Osteoblast (primary cell): Measurements from ENCODE around the gene OR10A5. TPM values are rescaled to one million over a fixed set of nuclear protein-coding genes. Genes with fewer than 3 reads are reported as not detected.

ENCODE experiments used
- DNase-seq: peaks from one replicate; pipeline ENCODE4 v3.0.0; 2011; ENCODE audit warnings: low spot score, mixed read lengths; ENCODE audit not compliant: insufficient read length; ENCODE audit errors: missing footprints
- H2AFZ ChIP-seq: 2 replicates; pipeline ENCODE4 v1.6.0; 2011; ENCODE audit warnings: mild to moderate bottlenecking, low read length
- H3K27ac ChIP-seq: 2 replicates; pipeline ENCODE4 v1.5.1; 2011; ENCODE audit warnings: mild to moderate bottlenecking, low read depth, low read length, moderate library complexity
- H3K27me3 ChIP-seq: 2 replicates; pipeline ENCODE4 v1.6.0; 2012; ENCODE audit warnings: mild to moderate bottlenecking, control low read depth, inconsistent platforms, low read length, moderate library complexity; ENCODE audit not compliant: insufficient read depth
- H3K36me3 ChIP-seq: 2 replicates; pipeline ENCODE4 v1.5.1; 2011; ENCODE audit warnings: mild to moderate bottlenecking, low read length, control low read depth, moderate library complexity; ENCODE audit not compliant: insufficient read depth
- H3K4me1 ChIP-seq: 2 replicates; pipeline ENCODE4 v1.5.1; 2011; ENCODE audit warnings: mild to moderate bottlenecking, low read length, control low read depth, moderate library complexity; ENCODE audit not compliant: insufficient read depth
- H3K4me2 ChIP-seq: 2 replicates; pipeline ENCODE4 v1.6.0; 2011; ENCODE audit warnings: mild to moderate bottlenecking, low read length; ENCODE audit not compliant: insufficient read depth
- H3K4me3 ChIP-seq: fragments of 200-600 bp; sonication (generic); 3 replicates; pipeline ENCODE4 v1.5.1; 2012; ENCODE audit warnings: mild to moderate bottlenecking, low read length, inconsistent platforms; ENCODE audit not compliant: insufficient read depth
- H3K79me2 ChIP-seq: 2 replicates; pipeline ENCODE4 v1.6.0; 2012; ENCODE audit warnings: mild to moderate bottlenecking, low read length, control low read depth, inconsistent platforms; ENCODE audit not compliant: insufficient read depth
- H3K9me3 ChIP-seq: 2 replicates; pipeline ENCODE4 v1.5.1; 2011; ENCODE audit warnings: low read depth, low read length, control low read depth
- H4K20me1 ChIP-seq: 2 replicates; pipeline ENCODE4 v1.6.0; 2012; ENCODE audit warnings: mild to moderate bottlenecking, low read length, control low read depth; ENCODE audit not compliant: insufficient read depth
- total RNA-seq: library from RNA; depleted of rRNA; stranded (reverse); fragments of >200 nt; gene quantifications from 2 replicates; pipeline ENCODE4 v1.2.3, GENCODE V29; 2012
- TF ChIP-seq, protein P1 (sequence below): IDR thresholded peaks from 2 replicates; pipeline ENCODE4 v1.5.1; 2011; ENCODE audit warnings: mild to moderate bottlenecking, low read depth, low read length, moderate library complexity; ENCODE audit errors: extremely low read depth

OR10A5 gene
- total RNA-seq, 1 donor, result not detected

DNA sequence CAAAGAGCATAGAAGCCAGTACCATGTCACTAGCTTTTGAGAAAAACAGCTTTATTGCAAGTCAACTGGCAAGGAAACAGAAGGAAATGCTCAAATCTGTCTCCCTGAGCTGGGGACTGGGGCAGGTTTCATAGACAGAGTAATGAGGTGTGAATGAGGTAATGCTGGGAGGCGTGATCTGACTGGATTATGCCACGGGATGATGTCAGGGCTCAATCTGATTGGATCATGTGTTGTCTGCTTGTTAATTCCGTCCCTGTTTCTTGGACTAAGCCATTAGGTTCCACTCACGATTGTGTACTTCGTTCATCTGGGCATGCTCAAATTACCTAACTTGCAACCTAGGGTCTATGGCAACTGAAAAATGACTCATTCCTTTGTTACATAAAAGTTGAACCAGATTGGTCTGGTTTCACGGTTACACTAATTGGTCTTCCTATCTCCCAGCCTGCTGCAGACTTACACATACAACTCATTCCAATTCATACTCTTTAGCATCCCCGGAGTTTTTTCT lies 20.2 kb upstream of the OR10A5 start:
- Histone ChIP-seq H3K79me2 (no peaks in the 10 kb centered on the region), H3K4me3 (no peak overlapping the region), H3K27ac (no peak overlapping the region), H4K20me1 (no peaks in the 10 kb centered on the region), H3K36me3 (no peaks in the 10 kb centered on the region), H3K27me3 (no peaks in the 10 kb centered on the region), H3K4me1 (no peaks in the 10 kb centered on the region), H3K4me2 (no peak overlapping the region), H2AFZ (no peak overlapping the region), H3K9me3 (no peaks in the 10 kb centered on the region)
- TF ChIP-seq, protein P1, sequence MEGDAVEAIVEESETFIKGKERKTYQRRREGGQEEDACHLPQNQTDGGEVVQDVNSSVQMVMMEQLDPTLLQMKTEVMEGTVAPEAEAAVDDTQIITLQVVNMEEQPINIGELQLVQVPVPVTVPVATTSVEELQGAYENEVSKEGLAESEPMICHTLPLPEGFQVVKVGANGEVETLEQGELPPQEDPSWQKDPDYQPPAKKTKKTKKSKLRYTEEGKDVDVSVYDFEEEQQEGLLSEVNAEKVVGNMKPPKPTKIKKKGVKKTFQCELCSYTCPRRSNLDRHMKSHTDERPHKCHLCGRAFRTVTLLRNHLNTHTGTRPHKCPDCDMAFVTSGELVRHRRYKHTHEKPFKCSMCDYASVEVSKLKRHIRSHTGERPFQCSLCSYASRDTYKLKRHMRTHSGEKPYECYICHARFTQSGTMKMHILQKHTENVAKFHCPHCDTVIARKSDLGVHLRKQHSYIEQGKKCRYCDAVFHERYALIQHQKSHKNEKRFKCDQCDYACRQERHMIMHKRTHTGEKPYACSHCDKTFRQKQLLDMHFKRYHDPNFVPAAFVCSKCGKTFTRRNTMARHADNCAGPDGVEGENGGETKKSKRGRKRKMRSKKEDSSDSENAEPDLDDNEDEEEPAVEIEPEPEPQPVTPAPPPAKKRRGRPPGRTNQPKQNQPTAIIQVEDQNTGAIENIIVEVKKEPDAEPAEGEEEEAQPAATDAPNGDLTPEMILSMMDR, result no peak
- no peak for DNase-seq

DNA sequence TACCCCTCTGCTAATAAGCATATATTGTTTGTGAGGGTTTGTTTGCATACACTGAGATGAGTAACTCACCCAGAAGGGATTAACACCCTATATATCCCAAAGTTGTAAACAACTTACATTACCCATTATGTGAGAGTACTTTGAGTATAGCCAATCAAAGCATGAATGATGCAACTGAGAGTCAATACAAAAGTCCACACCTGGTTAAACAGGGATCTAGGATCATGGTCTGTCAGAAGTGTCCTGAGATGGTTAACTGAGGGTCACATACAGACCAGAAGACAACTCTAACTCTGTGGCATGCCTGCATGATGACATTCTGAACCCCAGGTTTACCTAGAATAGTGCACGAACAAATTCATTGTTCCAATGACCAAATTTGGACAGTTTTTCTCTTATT lies 17.4 kb upstream of the OR10A5 start:
- Histone ChIP-seq H3K27me3 (no peaks in the 10 kb centered on the region), H4K20me1 (no peaks in the 10 kb centered on the region)

DNA sequence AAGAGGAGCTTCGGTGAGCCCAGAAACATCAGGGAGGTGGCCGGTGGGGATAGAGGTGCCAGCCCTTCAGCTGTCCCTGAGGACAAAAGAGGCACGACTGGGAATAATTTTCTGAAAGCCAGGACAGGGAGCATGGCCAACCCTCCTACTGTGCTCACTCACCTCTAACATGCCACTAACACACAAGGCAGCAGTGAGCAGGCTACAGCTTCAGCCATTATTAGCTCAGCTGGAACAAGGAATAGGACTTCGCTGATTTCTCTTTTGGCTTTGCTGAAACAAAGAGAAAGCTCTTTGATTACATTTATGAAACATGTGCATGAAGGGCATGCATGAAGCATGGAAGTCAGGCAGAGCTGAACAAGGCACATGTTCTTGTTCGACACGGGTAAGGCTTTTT lies 12.1 kb upstream of the OR10A5 start:
- H3K9me3 ChIP-seq, result no peaks in the 10 kb centered on the region
- H3K4me2 ChIP-seq, result no peak overlapping the region
- TF ChIP-seq, protein P1, result no peak
- H3K79me2 ChIP-seq, result no peaks in the 10 kb centered on the region
- no peaks in the 10 kb centered on the region for H3K36me3 ChIP-seq
- no peaks in the 10 kb centered on the region for H3K4me1 ChIP-seq
- no peak overlapping the region for H3K4me3 ChIP-seq
- no peak for DNase-seq
- H4K20me1 ChIP-seq, result no peaks in the 10 kb centered on the region
- no peaks in the 10 kb centered on the region for H3K27me3 ChIP-seq
- no peak overlapping the region for H2AFZ ChIP-seq
- no peak overlapping the region for H3K27ac ChIP-seq

More for the DNA sequence above, 17.4 kb upstream of the OR10A5 start:
- no peaks in the 10 kb centered on the region for H3K36me3 ChIP-seq
- no peak overlapping the region for H3K4me3 ChIP-seq
- H3K79me2 ChIP-seq, result no peaks in the 10 kb centered on the region
- no peaks in the 10 kb centered on the region for H3K4me1 ChIP-seq
- H3K9me3 ChIP-seq, result no peaks in the 10 kb centered on the region
- H3K27ac ChIP-seq, result no peak overlapping the region
- DNase-seq, result no peak
- no peak overlapping the region for H2AFZ ChIP-seq
- TF ChIP-seq, protein P1, result no peak
- no peak overlapping the region for H3K4me2 ChIP-seq

DNA sequence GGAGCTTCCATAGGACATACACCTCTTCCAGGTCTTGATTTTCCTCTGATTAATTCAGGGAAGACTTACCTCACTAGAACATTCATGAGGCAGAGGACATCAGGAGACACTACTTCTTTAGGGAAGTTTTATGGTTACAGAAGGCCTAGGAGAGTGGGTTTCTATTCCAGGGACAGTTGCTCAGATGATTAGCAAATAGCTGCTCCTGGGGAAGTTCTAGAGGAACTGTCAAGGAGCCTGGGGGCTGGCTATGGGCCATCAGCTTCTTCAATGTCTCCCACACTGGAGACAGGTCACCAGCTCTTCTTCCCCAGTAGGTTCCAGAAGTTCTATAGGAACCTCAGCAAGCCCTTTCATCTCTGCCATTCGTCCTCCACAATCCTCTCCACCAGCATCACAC lies 11.5 kb upstream of the OR10A5 start:
- Histone ChIP-seq H3K9me3 (no peaks in the 10 kb centered on the region), H3K4me2 (no peak overlapping the region), H3K79me2 (no peaks in the 10 kb centered on the region), H3K4me3 (no peak overlapping the region), H4K20me1 (no peaks in the 10 kb centered on the region), H3K4me1 (no peaks in the 10 kb centered on the region), H2AFZ (no peak overlapping the region), H3K27ac (no peak overlapping the region), H3K27me3 (no peaks in the 10 kb centered on the region), H3K36me3 (no peaks in the 10 kb centered on the region)
- DNase-seq, result no peak
- TF ChIP-seq, protein P1, result no peak
